GM12878 (cell line): Measurements from ENCODE around the gene SMIM5. TPM values are rescaled to one million over a fixed set of nuclear protein-coding genes. Genes with fewer than 3 reads are reported as not detected.

ENCODE experiments used
- ATAC-seq: fragments of 200-7000 bp; cut with Tn5 transposase; 3 replicates; pipeline ENCODE4 v1.9.1; 2020; ENCODE audit warnings: mild to moderate bottlenecking, moderate library complexity
- BruUV-seq: library from RNA; stranded (reverse); fragments of 400-500 nt; replicated peaks from 2 replicates; lab custom pipeline; 2021; lab: Mats Ljungman, UMichigan
- CTCF ChIA-PET: fragments of 300-600 bp; sonication (Branson Sonifier 250); formaldehyde crosslinking; extraction: SDS; loops from one replicate; lab custom pipeline; 2021; ENCODE audit warnings: inconsistent platforms; lab: Yijun Ruan, JAX
- POLR2A ChIA-PET: fragments of 350-600 bp; formaldehyde crosslinking; extraction: SDS; loops from one replicate; lab custom pipeline; 2021; ENCODE audit warnings: inconsistent platforms; lab: Charles Lee
- RAD21 ChIA-PET: fragments of 300-600 bp; sonication (Branson Sonifier 250); formaldehyde crosslinking; loops from one replicate; lab custom pipeline; 2023; ENCODE audit warnings: antibody characterized with exemption; ENCODE audit not compliant: unreplicated experiment; lab: Charles Lee
- SMC1A ChIA-PET: fragments of 300-600 bp; sonication (Branson Sonifier 250); formaldehyde crosslinking; loops from one replicate; lab custom pipeline; 2023; ENCODE audit not compliant: unreplicated experiment, uncharacterized antibody; lab: Charles Lee
- DNase-seq: peaks from one replicate; pipeline ENCODE4 v3.0.0-alpha.2; 2011; ENCODE audit warnings: low read depth, low spot score
- FAIRE-seq: peaks from 3 replicates; lab custom pipeline; 2011; peaks lifted over from hg19 to GRCh38; lab: Jason Lieb, UNC
- H2AFZ ChIP-seq: 2 replicates; pipeline ENCODE4 v1.6.0; 2011; ENCODE audit warnings: low read depth, low read length, control low read depth; ENCODE audit not compliant: control insufficient read depth
- H3K27ac ChIP-seq: 2 replicates; pipeline ENCODE4 v1.5.1; 2011; ENCODE audit warnings: control low read depth; ENCODE audit not compliant: control insufficient read depth, insufficient read depth
- H3K27me3 ChIP-seq, 2 experiments: replicated peaks in 1 of 2; 2 replicates each; pipeline versions ENCODE4 v1.6.0 to v1.6.1; 2011; ENCODE audit warnings: low read length in 1 of 2; ENCODE audit not compliant: control insufficient read depth in 2 of 2, insufficient read depth in 2 of 2
- H3K36me3 ChIP-seq, 2 experiments: 2 replicates each; pipeline ENCODE4 v1.5.1; 2011; ENCODE audit warnings: low read length in 1 of 2; ENCODE audit not compliant: control insufficient read depth in 2 of 2, insufficient read depth in 2 of 2
- H3K4me1 ChIP-seq: 2 replicates; pipeline ENCODE4 v1.6.1; 2011; ENCODE audit warnings: mild to moderate bottlenecking, low read length, moderate library complexity, mixed read lengths; ENCODE audit not compliant: control insufficient read depth, insufficient read depth
- H3K4me2 ChIP-seq: 2 replicates; pipeline ENCODE4 v1.6.0; 2011; ENCODE audit warnings: control low read depth; ENCODE audit not compliant: control insufficient read depth, insufficient read depth
- H3K4me3 ChIP-seq: fragments of 200-600 bp; sonication (generic); 2 replicates; pipeline ENCODE4 v1.5.1; 2016
- H3K79me2 ChIP-seq: 2 replicates; pipeline ENCODE4 v1.6.0; 2011; ENCODE audit warnings: low read length; ENCODE audit not compliant: control insufficient read depth, insufficient read depth
- H3K9ac ChIP-seq: 2 replicates; pipeline ENCODE4 v1.8.0; 2011; ENCODE audit warnings: low read length, control low read depth, mixed read lengths; ENCODE audit not compliant: control insufficient read depth, insufficient read depth
- H3K9me3 ChIP-seq: replicated peaks from 3 replicates; pipeline ENCODE4 v1.5.1; 2011; ENCODE audit warnings: mild to moderate bottlenecking, low read length; ENCODE audit not compliant: control insufficient read depth, insufficient read depth
- H4K20me1 ChIP-seq: 2 replicates; pipeline ENCODE4 v1.6.0; 2011; ENCODE audit not compliant: control insufficient read depth, insufficient read depth
- CBFB ChIP-seq: IDR thresholded peaks from 2 replicates; pipeline ENCODE4 v1.6.1; 2016; ENCODE audit warnings: antibody characterized with exemption, low read depth
- STAT3 ChIP-seq: IDR thresholded peaks from 2 replicates; pipeline ENCODE4 v1.6.1; 2011; ENCODE audit warnings: low read depth, low read length, improper control_type of control experiment
- ZNF207 ChIP-seq: fragments of 450-650 bp; IDR thresholded peaks from 2 replicates; pipeline ENCODE4 v1.6.1; 2014; ENCODE audit warnings: antibody characterized with exemption, mild to moderate bottlenecking, borderline replicate concordance
- ZNF384 ChIP-seq: IDR thresholded peaks from 2 replicates; pipeline ENCODE4 v1.6.1; 2012; ENCODE audit warnings: low read depth, mild to moderate bottlenecking, low read length, improper control_type of control experiment, borderline replicate concordance
- ZNF622 ChIP-seq: fragments of 450-650 bp; IDR thresholded peaks from 2 replicates; pipeline ENCODE4 v1.6.1; 2017; ENCODE audit warnings: mild to moderate bottlenecking, inconsistent platforms
- WGBS: methylation state at CpG from one replicate; pipeline ENCODE4 v1.1.6; 2016; ENCODE audit warnings: low lambda C conversion rate; ENCODE audit not compliant: insufficient replicate concordance, insufficient coverage; ENCODE audit errors: missing lambda C conversion rate; 5-methylcytosine and 5-hydroxymethylcytosine counted together
- in situ Hi-C: fragments of 300-500 bp; cut with MboI; formaldehyde crosslinking; loops from 9 replicates; pipeline ENCODE4 v1.14.3; 2018; ENCODE audit warnings: mixed read lengths
- intact Hi-C: fragments of 100-400 bp; cut with micrococcal nuclease; formaldehyde crosslinking; loops from one replicate; pipeline ENCODE4 v1.14.2; 2022; ENCODE audit not compliant: unreplicated experiment
- polyA plus RNA-seq, 11 experiments: library from polyadenylated mRNA; depleted of rRNA in 4 of 11; unstranded in 6 of 11; stranded (reverse) in 5 of 11; fragments of >200 nt; fragmentation: Nextera tagmentation in 4 of 11; fragmentation: Illumina TruSeq in 1 of 11; extraction: Ambion mirVana in 4 of 11; extraction: Trizol in 1 of 11; gene quantifications; 1 replicate in 1 of 11; 2 replicates in 10 of 11; pipeline versions ENCODE4 v1.2.1 to v1.2.3, GENCODE V29; 2011 to 2016; ENCODE audit warnings: inconsistent platforms in 2 of 11, missing spikeins in 2 of 11, low read depth in 1 of 11
- total RNA-seq, 4 experiments: library from RNA; depleted of rRNA in 3 of 4; stranded (reverse); fragments of >200 nt in 3 of 4; fragmentation: Illumina TruSeq in 1 of 4; extraction: Trizol in 1 of 4; gene quantifications; 2 replicates each; pipeline versions ENCODE4 v1.2.1 to v1.2.3, GENCODE V29; 2013 to 2021

The SMIM5 gene
- total and polyA plus RNA-seq, 10 of the 15 experiments (the other 5 are each of a cell fraction or from before 2014, with no cell fraction given), result 0.08 to 0.11 TPM; not detected in 8

DNA sequence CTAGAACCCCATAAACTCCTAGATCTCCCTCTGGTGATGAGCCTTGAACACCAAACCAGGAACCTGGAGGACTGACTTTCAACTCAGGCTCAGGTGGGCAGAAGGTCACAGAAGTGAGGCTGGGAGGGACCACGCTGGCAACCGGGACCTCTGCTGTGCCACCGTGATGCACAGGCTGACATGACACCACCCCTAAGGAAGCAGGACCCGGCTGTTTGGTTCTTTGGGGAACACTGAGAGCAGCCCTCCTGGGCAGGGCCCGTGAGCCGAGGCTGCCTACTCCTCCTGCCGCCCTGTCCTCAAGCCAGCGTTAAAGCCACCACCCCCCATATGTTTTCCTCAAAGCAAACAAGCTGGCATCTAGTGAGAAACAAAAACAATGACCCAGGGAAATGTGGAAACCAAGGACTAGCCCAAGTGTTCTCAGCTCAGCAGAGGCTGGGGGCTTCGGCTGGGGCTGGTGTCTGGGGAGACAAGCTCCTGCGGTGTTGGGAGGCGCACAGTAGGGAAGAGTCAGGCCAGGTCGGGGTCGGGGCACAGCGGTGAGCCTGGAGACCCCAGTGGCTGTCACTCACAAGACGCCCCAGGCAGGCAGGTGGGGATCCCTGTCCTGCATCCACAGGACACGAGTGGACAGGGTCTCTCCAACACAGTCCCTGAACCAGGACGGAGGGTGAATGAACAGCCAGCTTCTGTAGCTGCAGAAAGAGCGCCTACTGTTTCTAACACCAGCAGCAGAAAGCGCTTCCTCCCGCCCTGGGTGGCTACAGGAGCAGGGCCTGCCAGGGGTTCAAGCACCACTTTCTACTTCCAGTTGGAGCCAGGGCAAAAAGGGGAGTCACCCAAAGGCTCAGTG is 1.7 kb downstream of the SMIM5 start:
- Histone ChIP-seq H3K79me2 (no peaks in the 10 kb centered on the region), H4K20me1 (no peaks in the 10 kb centered on the region; the same call in 1 of the 2 replicates), H3K27me3 (no peaks in the 10 kb centered on the region), H3K4me1 (peaks cover 8% of the 10 kb centered on the region), H3K9me3 (no peaks in the 10 kb centered on the region), H3K9ac (no peak overlapping the region), H3K4me3 (no peak overlapping the region), H3K27ac (no peak overlapping the region), H2AFZ (no peak overlapping the region), H3K4me2 (no peak overlapping the region), H3K36me3 (peaks cover 0 to 4% of the 10 kb centered on the region in 2 experiments; a peak in 2 of 4 replicates)
- ChIA-PET SMC1A (interaction anchor here (1.0 to 4.3 kb wide), 7 partner anchors 18 to 116 kb away, joined by 3 to 44 read pairs (median 12); no protein-coding TSS in a partner anchor), CTCF (interaction anchor here (0.6 to 13.0 kb wide), 15 partner anchors 8 to 520 kb away, joined by 3 to 349 read pairs (median 4); a partner anchor contains a TSS), RAD21 (interaction anchor here (1.7 to 3.7 kb wide), 4 partner anchors 17 to 84 kb away, joined by 3 to 30 read pairs (median 12); no protein-coding TSS in a partner anchor), POLR2A (interaction anchor here (0.5 kb wide), 1 partner anchor 23 kb away, joined by 3 read pairs; no protein-coding TSS in a partner anchor)
- FAIRE-seq, result no peak
- ATAC-seq, result no peak
- DNase-seq, result no peak
- 86% methylated on average over 20 of the region's 20 CpGs for WGBS
- intact Hi-C loops, result no loop called here
- no TSS peak for BruUV-seq
- in situ Hi-C loops, result loop anchor here (10.0 kb wide), 1 partner anchor 110 kb away; no protein-coding TSS in a partner anchor
- TF ChIP-seq ZNF384, result no peak
- TF ChIP-seq STAT3, result no peak
- no peak for TF ChIP-seq CBFB
- no peak for TF ChIP-seq ZNF207
- TF ChIP-seq ZNF622, result no peak
